Right kidney (tissue), 1 donor: ENCODE measurements around the gene RAB3GAP1.
"Not testable (repeated sequence)": the region's sequence is repeated elsewhere in the genome, so short reads cannot be mapped to it uniquely, and the experiment has no call there.

Source experiments
- DNase-seq: peaks from one replicate; pipeline ENCODE4 v3.0.0-alpha.2; 2016

RAB3GAP1 gene

DNA sequence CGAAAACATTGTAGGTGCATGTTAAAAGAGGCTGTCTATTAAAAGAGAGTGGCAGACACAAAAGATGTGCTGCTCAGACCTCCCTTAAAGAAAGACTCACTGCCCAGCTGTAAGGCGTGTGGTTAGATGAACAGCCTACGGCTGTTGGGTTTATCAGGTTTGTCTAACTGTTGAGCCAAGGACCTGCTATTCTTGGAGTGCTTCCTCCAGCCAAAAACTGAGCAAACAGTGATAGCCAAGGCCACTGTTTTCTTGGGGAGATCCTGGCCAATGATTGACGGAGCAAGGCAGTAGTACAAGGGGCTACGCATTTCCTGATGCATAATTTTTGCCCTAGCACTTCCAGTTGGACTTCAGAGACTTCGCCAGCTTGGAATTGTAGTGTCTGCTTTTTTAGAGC lies 1.4 kb upstream of the RAB3GAP1 start:
- DNase-seq, result no peak

GRCh38 chr2:135052997-135053474 lies 944 bp downstream of the RAB3GAP1 start:
- no peak for DNase-seq

DNA sequence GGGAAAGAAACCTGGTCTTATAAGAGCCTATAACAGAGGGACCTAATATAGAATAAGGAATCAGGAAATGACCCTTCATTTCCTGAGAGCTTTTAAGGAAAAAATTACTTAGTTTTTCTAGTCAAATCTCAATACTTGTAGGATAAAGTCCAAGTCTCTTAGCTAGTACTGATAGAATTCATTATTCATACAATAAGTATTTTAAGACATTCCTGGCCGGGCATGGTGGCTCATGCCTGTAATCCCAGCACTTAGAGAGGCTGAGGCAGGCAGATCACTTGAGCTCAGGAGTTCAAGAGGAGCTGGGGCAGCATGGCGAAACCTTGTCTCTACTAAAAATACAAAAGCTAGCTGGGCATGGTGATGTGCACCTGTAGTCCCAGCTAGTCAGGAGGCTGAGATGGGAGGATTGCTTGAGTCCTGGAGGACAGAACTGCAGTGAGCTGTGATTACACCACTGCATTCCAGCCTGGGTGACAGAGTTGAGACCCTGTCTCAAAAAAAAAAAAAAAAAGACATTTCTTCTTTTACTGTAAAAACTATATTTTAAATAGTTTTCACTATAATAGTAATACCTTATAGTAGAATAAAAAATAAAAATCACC lies 3.2 kb downstream of the RAB3GAP1 start:
- DNase-seq, result no peak

DNA sequence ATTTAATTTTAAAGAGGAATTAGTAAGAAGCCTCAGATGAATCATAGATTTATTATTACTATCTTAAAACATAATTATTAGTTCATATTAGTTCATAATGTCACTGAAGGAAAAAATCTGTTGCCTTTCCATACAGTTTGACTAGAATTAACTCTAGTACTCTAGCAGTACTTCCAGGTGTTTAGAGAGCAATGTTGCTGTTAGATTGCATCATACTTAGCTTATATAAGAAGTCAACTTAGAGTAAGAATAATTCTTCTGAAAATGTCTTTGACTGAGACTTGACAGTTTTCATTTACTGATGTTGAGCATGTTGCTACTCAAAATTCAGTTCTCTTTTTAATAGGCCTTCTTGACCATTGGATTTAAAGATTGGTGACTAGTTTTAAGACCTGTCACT lies 4.7 kb downstream of the RAB3GAP1 start:
- no peak for DNase-seq

DNA sequence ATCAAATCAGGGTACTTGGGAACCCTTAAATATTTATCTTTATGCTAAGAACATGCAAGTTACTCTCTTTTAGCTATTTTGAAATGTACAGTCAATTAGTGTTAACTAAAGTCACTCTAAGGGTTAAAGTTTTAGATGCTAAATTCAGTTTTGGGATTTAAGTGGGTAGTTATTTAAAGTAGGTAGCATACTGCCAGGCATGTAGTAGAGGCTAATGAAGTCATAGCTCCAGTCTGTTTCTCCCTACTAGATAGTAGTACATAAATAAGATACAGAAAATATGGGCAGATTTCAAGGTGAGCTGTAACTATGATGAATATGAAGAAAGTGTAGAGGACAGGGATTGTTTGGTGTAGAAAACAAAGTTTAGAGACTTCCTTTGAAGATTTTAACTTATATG lies 7.5 kb downstream of the RAB3GAP1 start:
- no peak for DNase-seq

- DNase-seq, result no peak
Observed at GRCh38 chr2:135063210-135063609, 11.1 kb downstream of the RAB3GAP1 start.

DNA sequence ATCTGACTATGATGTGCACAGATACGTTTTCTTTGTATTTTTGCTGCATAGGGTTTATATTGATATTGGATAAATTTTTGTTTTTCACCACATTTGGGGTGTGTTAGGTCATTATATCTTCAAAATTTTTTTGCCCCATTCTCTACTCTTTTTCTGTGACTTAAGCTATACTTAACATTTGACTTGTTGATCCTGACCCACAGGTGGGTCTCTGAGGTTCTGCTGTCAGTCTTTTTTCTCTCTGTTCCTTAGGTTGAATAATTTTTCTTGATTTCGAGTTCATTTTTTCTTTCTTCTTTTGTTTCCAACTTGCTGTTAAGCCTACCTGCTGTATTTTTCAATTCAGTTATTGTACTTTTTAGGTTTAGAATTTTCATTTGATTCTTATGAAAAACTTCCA lies 12.1 kb downstream of the RAB3GAP1 start:
- DNase-seq, result no peak

- DNase-seq, result no peak
Observed at GRCh38 chr2:135066710-135067109, 14.6 kb downstream of the RAB3GAP1 start.

DNA sequence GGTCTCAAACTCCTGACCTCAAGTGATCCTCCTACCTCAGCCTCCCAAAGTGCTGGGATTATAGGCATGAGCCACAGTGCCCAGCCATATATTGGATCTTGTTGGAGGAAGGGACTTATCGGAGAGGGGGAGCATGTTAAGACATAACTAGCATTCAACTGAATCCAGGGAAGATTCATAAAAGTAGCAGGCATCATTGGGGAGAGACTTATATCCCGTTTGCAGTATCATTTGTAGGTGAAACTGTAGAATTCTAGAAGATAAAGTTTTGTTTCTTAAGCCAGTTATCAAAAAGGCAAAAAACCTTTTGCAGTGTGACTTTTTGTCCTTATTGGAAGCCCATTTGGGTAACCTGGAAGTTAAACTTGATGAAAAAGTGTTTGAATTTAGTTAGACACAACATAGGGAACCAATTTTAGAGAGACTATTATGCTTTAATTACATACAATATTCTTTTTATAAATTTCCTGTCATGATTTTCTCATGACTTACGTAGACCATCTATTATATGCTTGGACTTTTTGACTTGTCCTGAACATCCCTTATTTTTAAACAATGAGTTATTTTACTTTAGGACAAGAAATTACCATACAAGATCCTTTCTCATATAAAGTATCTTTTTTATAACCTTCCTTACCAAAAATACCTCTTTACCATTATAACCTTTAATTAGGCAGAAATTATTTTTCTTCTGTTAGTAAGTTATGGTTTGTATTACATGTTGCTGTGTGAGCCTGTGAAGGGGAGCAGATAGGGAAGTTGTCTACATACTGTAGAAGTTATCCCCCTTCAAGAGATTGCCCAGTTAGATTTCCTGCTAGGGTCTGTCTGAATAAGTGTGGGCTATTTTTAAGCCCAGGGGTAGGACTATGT lies 20.3 kb downstream of the RAB3GAP1 start:
- no peak for DNase-seq

- no peak for DNase-seq
Observed at GRCh38 chr2:135074216-135074615, 22.1 kb downstream of the RAB3GAP1 start.

DNA sequence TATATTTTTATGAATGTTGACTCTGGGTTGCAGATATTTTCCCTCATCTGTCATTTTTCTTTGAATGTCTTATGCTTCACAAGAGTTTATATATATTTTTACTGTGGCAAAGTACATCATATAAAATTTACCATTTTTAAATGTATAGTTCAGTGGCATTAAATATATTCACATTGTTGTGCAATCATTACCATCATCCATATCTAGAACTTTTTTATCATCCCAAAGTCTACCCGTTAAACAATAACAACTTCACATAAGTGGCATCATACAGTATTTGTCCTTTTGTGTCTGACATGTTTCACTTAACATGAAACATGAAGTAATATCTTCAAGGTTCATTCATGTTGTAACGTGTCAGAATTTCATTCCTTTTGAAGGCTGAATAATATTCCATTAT lies 24.5 kb downstream of the RAB3GAP1 start:
- no peak for DNase-seq

DNA sequence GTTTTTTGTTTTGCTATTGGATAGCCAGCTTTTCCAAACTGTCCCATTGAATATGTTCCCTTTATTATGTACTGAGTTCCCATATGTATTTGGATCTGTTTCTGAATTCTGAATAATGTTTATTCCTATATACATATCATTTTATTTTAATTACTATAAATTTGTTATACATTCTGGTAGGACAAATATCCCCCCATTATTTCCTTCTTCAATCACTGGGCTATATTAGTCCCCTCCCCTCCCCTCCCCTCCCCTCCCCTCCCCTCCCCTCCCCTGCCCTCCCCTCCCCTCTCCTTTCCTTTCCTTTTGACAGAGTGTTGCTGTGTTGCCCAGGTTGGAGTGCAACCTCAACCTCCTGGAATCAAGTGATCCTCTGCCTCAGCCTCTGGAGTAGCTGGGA lies 26.3 kb downstream of the RAB3GAP1 start:
- no peak for DNase-seq

DNA sequence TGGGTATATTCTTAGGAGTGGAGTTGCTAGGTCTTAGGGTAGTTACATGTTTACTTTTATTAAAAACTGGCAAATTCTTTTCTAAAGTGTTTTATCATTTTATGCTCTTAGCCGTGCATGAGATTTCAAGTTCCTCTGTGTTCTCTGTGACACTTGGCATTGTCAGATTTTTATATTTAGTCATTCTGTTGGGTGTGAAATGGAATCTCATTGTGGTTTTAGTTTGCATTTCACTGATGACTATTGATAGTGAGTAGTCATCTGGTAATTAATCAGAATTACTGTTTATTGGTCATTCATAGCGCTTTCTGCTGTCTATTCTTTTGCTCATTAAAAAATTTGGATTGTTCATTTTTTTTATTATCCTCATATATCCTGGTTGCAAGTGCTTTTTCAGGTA lies 34.1 kb downstream of the RAB3GAP1 start:
- DNase-seq, result no peak

DNA sequence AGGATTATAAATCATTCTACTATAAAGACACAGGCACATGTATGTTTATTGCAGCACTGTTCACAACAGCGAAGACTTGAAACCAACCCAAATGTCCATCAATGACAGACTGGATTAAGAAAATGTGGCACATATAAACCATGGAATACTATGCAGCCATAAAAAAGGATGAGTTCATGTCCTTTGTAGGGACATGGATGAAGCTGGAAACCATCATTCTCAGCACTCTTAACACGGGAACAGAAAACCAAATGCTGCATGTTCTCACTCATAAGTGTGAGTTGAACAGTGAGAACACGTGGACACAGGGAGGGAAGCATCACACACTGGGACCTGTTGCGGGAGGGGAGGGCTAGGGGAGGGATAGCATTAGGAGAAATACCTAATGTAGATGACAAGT lies 37.5 kb downstream of the RAB3GAP1 start:
- not testable (repeated sequence) for DNase-seq

DNA sequence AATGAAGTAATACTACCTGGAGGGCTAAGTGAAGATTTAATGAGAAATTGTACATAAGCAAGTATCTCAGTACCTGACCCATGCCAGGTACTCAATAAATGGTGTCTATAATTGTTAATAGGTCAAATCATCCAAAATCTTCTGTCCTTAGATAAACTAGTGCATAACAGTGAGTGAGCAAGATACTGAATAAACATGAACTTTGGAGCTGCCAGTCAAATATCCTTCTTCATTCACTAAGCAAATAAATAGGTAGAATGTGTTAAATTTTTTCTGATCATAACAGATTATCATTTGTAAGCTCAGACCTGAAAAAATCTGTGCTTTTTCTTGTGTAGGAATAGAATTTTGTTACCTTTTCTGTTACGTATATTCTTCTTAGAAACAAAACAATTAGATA lies 39.6 kb downstream of the RAB3GAP1 start:
- DNase-seq, result no peak

DNA sequence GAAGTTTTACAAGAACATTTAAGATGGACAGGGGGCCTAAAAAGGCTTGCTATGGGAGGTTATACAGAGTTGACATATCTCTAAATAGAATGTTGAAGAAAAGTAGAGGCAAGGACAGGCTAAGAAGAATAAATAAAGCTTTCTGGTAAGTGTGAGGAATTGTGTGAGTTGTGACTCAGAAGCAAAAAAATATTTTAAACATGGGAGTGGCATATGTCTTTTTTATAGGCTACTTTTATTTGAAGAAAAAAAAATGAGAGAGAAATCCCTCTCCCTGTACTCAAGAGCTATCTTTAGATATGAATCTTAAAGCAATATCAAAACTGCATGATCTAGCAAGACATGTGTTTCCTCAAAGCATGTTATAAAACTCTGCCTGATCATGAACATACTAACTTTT lies 41.1 kb downstream of the RAB3GAP1 start:
- DNase-seq, result no peak

GRCh38 chr2:135093670-135094330 lies 41.7 kb downstream of the RAB3GAP1 start:
- no peak for DNase-seq

- no peak for DNase-seq
Observed at GRCh38 chr2:135094508-135094907, 42.4 kb downstream of the RAB3GAP1 start.

- no peak for DNase-seq
Observed at GRCh38 chr2:135095591-135095990, 43.5 kb downstream of the RAB3GAP1 start.

GRCh38 chr2:135096665-135097446 lies 44.8 kb downstream of the RAB3GAP1 start:
- DNase-seq, result no peak

DNA sequence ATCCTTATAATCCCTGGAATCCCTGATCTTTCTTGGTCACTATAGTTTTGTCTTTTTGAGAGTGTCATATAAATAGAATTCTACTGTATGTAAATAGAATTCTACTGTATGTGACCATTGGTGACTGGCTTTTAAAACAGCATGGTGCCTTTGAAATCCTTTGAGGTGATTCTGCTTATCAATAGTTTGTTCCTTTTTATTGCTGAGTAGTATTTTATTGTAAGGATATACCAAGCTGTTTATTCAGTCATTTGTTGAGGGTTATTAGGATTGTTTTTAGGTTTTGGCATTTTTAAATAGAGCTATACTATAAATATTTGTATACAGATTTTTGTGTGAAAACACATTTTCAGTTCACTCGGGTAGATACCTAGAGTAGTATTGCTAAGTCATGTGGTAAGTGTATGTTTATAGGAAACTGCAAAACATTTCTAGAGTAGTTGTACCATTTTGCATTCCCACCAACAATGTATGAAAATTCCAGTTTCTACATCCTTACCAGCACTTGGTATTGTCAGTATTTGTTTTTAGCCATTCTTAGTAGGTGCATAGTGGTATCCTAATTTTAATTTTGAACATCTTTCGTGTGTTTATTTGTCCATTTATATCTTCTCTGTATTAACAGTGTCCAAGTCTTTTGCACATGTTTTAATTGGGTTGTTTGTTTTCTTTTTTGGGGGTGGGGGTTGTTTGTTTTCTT lies 45.6 kb downstream of the RAB3GAP1 start:
- no peak for DNase-seq
